Calu3 (cell line): Measurements from ENCODE around the gene SLC13A1. TPM values are rescaled to one million over a fixed set of nuclear protein-coding genes. Genes with fewer than 3 reads are reported as not detected.

Experiments used
- BruUV-seq: library from RNA; stranded (reverse); fragments of 400-500 nt; replicated peaks from 2 replicates; lab custom pipeline; 2021; lab: Mats Ljungman, UMichigan
- CTCF ChIA-PET: fragments of 300-600 bp; sonication (Branson Sonifier 250); formaldehyde crosslinking; loops from one replicate; lab custom pipeline; 2022; ENCODE audit warnings: antibody characterized with exemption; lab: Charles Lee
- DNase-seq: peaks from one replicate; pipeline ENCODE4 v3.0.0; 2022
- H3K27ac Mint-ChIP-seq: one replicate; pipeline ENCODE4 v1.8.0; 2022; ENCODE audit warnings: mixed read lengths; ENCODE audit not compliant: unreplicated experiment
- H3K27me3 Mint-ChIP-seq: one replicate; pipeline ENCODE4 v1.8.0; 2022; ENCODE audit warnings: mixed read lengths; ENCODE audit not compliant: unreplicated experiment
- H3K36me3 Mint-ChIP-seq: one replicate; pipeline ENCODE4 v1.8.0; 2022; ENCODE audit warnings: mild to moderate bottlenecking, moderate library complexity, mixed read lengths; ENCODE audit not compliant: insufficient read depth, unreplicated experiment
- H3K4me1 Mint-ChIP-seq: one replicate; pipeline ENCODE4 v1.8.0; 2022; ENCODE audit warnings: mild to moderate bottlenecking, low read depth, mixed read lengths; ENCODE audit not compliant: unreplicated experiment
- H3K4me3 Mint-ChIP-seq: one replicate; pipeline ENCODE4 v1.8.0; 2022; ENCODE audit warnings: mild to moderate bottlenecking, low read depth, moderate library complexity, mixed read lengths; ENCODE audit not compliant: unreplicated experiment
- H3K9me3 Mint-ChIP-seq: one replicate; pipeline ENCODE4 v1.8.0; 2022; ENCODE audit warnings: low read depth, mixed read lengths; ENCODE audit not compliant: unreplicated experiment
- intact Hi-C: fragments of 100-400 bp; cut with micrococcal nuclease; formaldehyde crosslinking; loops from one replicate; pipeline ENCODE4 v1.10.0; 2022; ENCODE audit not compliant: unreplicated experiment
- total RNA-seq: library from RNA; stranded (reverse); gene quantifications from 2 replicates; pipeline ENCODE4 v1.2.3, GENCODE V29; 2022
- TF ChIP-seq, protein P1 (sequence below): fragments of 200-600 bp; IDR thresholded peaks from one replicate; pipeline ENCODE4 v1.8.0; 2022; ENCODE audit warnings: antibody characterized with exemption; ENCODE audit not compliant: unreplicated experiment

The SLC13A1 gene
- total RNA-seq, 1 experiment from 2014 or later = not detected

GRCh38 chr7:123193235-123193634 is 6.5 kb downstream of the SLC13A1 start:
- H3K27ac Mint-ChIP-seq = no peak overlapping the region
- no peak for DNase-seq
- peaks cover 2% of the 10 kb centered on the region for H3K9me3 Mint-ChIP-seq
- no peaks in the 10 kb centered on the region for H3K27me3 Mint-ChIP-seq
- intact Hi-C loops = no loop called here
- H3K4me1 Mint-ChIP-seq = peaks cover 34% of the 10 kb centered on the region
- TF ChIP-seq, protein P1, sequence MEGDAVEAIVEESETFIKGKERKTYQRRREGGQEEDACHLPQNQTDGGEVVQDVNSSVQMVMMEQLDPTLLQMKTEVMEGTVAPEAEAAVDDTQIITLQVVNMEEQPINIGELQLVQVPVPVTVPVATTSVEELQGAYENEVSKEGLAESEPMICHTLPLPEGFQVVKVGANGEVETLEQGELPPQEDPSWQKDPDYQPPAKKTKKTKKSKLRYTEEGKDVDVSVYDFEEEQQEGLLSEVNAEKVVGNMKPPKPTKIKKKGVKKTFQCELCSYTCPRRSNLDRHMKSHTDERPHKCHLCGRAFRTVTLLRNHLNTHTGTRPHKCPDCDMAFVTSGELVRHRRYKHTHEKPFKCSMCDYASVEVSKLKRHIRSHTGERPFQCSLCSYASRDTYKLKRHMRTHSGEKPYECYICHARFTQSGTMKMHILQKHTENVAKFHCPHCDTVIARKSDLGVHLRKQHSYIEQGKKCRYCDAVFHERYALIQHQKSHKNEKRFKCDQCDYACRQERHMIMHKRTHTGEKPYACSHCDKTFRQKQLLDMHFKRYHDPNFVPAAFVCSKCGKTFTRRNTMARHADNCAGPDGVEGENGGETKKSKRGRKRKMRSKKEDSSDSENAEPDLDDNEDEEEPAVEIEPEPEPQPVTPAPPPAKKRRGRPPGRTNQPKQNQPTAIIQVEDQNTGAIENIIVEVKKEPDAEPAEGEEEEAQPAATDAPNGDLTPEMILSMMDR = no peak
- BruUV-seq = no TSS peak
- H3K36me3 Mint-ChIP-seq = no peaks in the 10 kb centered on the region
- CTCF ChIA-PET = no interaction called here
- no peak overlapping the region for H3K4me3 Mint-ChIP-seq

GRCh38 chr7:123191132-123191531 is 8.6 kb downstream of the SLC13A1 start:
- Mint-ChIP-seq H3K4me1 (peaks cover 34% of the 10 kb centered on the region), H3K4me3 (no peak overlapping the region), H3K27me3 (no peaks in the 10 kb centered on the region), H3K9me3 (peaks cover 5% of the 10 kb centered on the region), H3K27ac (peak overlapping the region; percentile 90), H3K36me3 (no peaks in the 10 kb centered on the region)
- CTCF ChIA-PET = interaction anchor here (0.9 kb wide), 1 partner anchor 18 kb away, joined by 6 read pairs; no protein-coding TSS in a partner anchor
- intact Hi-C loops = no loop called here
- TF ChIP-seq, protein P1 = no peak
- no TSS peak for BruUV-seq
- DNase-seq = peak; percentile 53

GRCh38 chr7:123190109-123190831 is 9.5 kb downstream of the SLC13A1 start:
- H3K4me3 Mint-ChIP-seq = no peak overlapping the region
- no TSS peak for BruUV-seq
- CTCF ChIA-PET = interaction anchor here (0.7 to 0.9 kb wide), 2 partner anchors 19 to 92 kb away, joined by 3 to 6 read pairs; no protein-coding TSS in a partner anchor
- H3K36me3 Mint-ChIP-seq = no peaks in the 10 kb centered on the region
- DNase-seq = peak; percentile 14
- H3K27me3 Mint-ChIP-seq = no peaks in the 10 kb centered on the region
- intact Hi-C loops = no loop called here
- peaks cover 34% of the 10 kb centered on the region for H3K4me1 Mint-ChIP-seq
- peaks cover 5% of the 10 kb centered on the region for H3K9me3 Mint-ChIP-seq
- TF ChIP-seq, protein P1 = no peak
- H3K27ac Mint-ChIP-seq = peak overlapping the region; percentile 90

DNA sequence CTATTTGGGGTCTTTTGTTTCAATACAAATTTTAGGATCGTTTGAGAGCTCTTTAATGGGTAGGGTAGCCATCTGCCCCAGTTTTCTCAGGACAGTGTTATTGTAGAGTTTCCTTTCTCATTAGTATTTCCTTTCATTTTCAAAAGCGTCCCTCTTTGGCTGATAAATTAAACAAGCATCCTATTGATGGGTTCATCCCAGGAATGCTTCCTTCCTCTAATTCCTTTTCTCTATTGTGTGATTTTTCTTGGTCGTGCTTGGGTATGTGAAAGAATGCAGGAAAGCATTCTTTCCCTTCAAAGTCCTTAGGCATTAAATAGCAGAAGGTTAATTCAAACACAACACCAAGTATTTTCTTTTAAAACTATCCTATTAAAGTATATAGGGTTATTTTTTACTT is 14.0 kb downstream of the SLC13A1 start:
- DNase-seq = no peak
- intact Hi-C loops = no loop called here
- CTCF ChIA-PET = no interaction called here
- Mint-ChIP-seq H3K4me3 (no peak overlapping the region), H3K36me3 (no peaks in the 10 kb centered on the region), H3K9me3 (peaks cover 5% of the 10 kb centered on the region), H3K27ac (no peak overlapping the region), H3K27me3 (no peaks in the 10 kb centered on the region), H3K4me1 (peaks cover 17% of the 10 kb centered on the region)
- BruUV-seq = no TSS peak
- TF ChIP-seq, protein P1 = no peak
